Measurements from ENCODE around the gene CTTNBP2.

DNA sequence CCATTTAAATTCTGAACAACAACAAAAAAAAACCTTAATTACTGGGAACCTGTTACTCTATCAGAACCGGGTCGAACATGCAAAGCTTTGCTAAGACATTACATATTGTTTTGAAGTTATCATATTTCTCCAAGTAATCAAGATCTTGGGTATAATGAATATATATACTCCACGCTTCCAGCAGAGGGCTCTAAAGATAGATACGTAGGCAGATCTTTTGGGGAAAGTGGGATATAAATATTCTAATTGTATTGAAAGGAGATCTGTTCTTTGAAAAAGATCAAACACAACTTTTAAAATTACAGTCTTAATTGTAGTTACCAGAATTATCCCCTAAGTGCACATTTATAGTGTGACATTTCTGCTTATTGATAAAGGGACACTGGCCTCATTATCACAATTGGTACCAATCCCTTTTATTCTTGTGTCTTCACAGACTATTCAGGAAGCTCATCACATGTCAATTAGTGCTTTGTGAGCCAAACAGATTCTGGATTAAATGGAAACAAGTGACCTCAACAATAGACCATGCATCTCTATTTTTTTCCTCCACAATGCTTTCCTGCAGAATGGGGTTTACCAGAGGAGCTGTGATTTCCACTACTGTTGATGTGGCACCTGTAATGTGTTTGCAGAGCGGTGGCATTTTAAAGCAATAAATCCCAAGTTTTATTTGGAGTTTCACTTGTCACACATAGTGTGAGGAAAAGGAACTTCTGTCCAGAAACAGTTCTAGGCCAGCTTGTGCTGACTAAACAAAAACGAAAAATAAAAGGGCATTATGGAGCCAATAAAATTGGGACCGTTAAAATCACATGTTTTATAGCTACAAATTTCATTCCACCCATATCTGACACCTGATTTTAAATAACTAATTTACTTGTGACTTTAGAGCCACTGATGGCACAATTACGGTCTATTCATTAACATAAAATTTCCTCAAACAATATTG, 122.4 kb downstream of the CTTNBP2 start:
- TF ChIP-seq, protein P1, sequence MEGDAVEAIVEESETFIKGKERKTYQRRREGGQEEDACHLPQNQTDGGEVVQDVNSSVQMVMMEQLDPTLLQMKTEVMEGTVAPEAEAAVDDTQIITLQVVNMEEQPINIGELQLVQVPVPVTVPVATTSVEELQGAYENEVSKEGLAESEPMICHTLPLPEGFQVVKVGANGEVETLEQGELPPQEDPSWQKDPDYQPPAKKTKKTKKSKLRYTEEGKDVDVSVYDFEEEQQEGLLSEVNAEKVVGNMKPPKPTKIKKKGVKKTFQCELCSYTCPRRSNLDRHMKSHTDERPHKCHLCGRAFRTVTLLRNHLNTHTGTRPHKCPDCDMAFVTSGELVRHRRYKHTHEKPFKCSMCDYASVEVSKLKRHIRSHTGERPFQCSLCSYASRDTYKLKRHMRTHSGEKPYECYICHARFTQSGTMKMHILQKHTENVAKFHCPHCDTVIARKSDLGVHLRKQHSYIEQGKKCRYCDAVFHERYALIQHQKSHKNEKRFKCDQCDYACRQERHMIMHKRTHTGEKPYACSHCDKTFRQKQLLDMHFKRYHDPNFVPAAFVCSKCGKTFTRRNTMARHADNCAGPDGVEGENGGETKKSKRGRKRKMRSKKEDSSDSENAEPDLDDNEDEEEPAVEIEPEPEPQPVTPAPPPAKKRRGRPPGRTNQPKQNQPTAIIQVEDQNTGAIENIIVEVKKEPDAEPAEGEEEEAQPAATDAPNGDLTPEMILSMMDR (IDR thresholded peaks at IDR 0.05) = peak in 5 of 6 experiments; percentile 39 to 73 (median 64)
- no peak for TF ChIP-seq POLR2A (IDR thresholded peaks at IDR 0.05)

Measured in thyroid gland (tissue), 4 donors.